ENCODE data around the gene CHST9. TPM values are rescaled to one million over a fixed set of nuclear protein-coding genes. Genes with fewer than 3 reads are reported as not detected.

CHST9 gene
- polyA plus RNA-seq, 1 donor (not counting 4 experiments of a cell fraction or from before 2014, with no cell fraction given), result 0.07 TPM

- no peaks in the 10 kb centered on the region for H3K9me1 ChIP-seq (ENCODE audit: control insufficient read depth, extremely low read depth, insufficient read depth, low read length)
- H3K27ac ChIP-seq (ENCODE audit: control insufficient read depth, insufficient read depth, low read length), result no peak overlapping the region
- no peak overlapping the region for H3K4me3 ChIP-seq (ENCODE audit: control insufficient read depth in 2 of 3, extremely low read depth in 1 of 3, insufficient read depth in 2 of 3, low read depth in 1 of 3, low read length in 3 of 3)
- DNase-seq (ENCODE audit: low read depth, low spot score) (no peak), FAIRE-seq (no peak)
- no peak for TF ChIP-seq EZH2 (IDR thresholded peaks at IDR 0.05; ENCODE audit: low read length)
- TF ChIP-seq CTCF (optimal IDR thresholded peaks at IDR 0.05 in 1 of 3, IDR thresholded peaks at IDR 0.05 in 1 of 3, conservative IDR thresholded peaks at IDR 0.05 in 1 of 3; ENCODE audit: extremely low read depth in 1 of 3, insufficient read depth in 2 of 3, low read length in 3 of 3), result no peak
- H3K9me3 ChIP-seq (ENCODE audit: control insufficient read depth, low read depth, low read length), result no peaks in the 10 kb centered on the region
- no peaks in the 10 kb centered on the region for H3K36me3 ChIP-seq (ENCODE audit: control insufficient read depth in 2 of 2, extremely low read depth in 1 of 2, insufficient read depth in 2 of 2, low read length in 2 of 2)
- no peaks in the 10 kb centered on the region for H3K27me3 ChIP-seq (ENCODE audit: control insufficient read depth, extremely low read depth, insufficient read depth, low read length)
- H3K4me2 ChIP-seq (ENCODE audit: control insufficient read depth, extremely low read depth, insufficient read depth, low read depth, low read length), result no peak overlapping the region
- dilution Hi-C loops (cut with MboI; ENCODE audit: extremely low pct_ligation_motif_present, low sequenced_read_pairs), result no loop called here
- no peaks in the 10 kb centered on the region for H3K79me2 ChIP-seq (ENCODE audit: control insufficient read depth, insufficient read depth, low read length)
- H3K9ac ChIP-seq (ENCODE audit: control insufficient read depth, extremely low read depth, insufficient read depth, low read length), result no peak overlapping the region
- H4K20me1 ChIP-seq (ENCODE audit: control insufficient read depth, extremely low read depth, insufficient read depth, low read length), result no peaks in the 10 kb centered on the region
- no peak overlapping the region for H2AFZ ChIP-seq (ENCODE audit: control insufficient read depth, low read length)
- H3K4me1 ChIP-seq (ENCODE audit: control insufficient read depth, extremely low read depth, insufficient read depth, low read length), result no peaks in the 10 kb centered on the region
These were observed 177.2 kb downstream of the CHST9 start for GRCh38 chr18:27007880-27008279.

GRCh38 chr18:27005589-27005988 lies 179.5 kb downstream of the CHST9 start:
- dilution Hi-C loops (cut with MboI; ENCODE audit: extremely low pct_ligation_motif_present, low sequenced_read_pairs), result no loop called here
- H3K4me2 ChIP-seq (ENCODE audit: control insufficient read depth, extremely low read depth, insufficient read depth, low read depth, low read length), result no peak overlapping the region
- DNase-seq (ENCODE audit: low read depth, low spot score) (no peak), FAIRE-seq (no peak)
- H3K79me2 ChIP-seq (ENCODE audit: control insufficient read depth, insufficient read depth, low read length), result no peaks in the 10 kb centered on the region
- no peaks in the 10 kb centered on the region for H3K9me3 ChIP-seq (ENCODE audit: control insufficient read depth, low read depth, low read length)
- no peaks in the 10 kb centered on the region for H4K20me1 ChIP-seq (ENCODE audit: control insufficient read depth, extremely low read depth, insufficient read depth, low read length)
- H2AFZ ChIP-seq (ENCODE audit: control insufficient read depth, low read length), result no peak overlapping the region
- no peaks in the 10 kb centered on the region for H3K4me1 ChIP-seq (ENCODE audit: control insufficient read depth, extremely low read depth, insufficient read depth, low read length)
- H3K4me3 ChIP-seq (ENCODE audit: control insufficient read depth in 2 of 3, extremely low read depth in 1 of 3, insufficient read depth in 2 of 3, low read depth in 1 of 3, low read length in 3 of 3), result no peak overlapping the region
- no peak overlapping the region for H3K27ac ChIP-seq (ENCODE audit: control insufficient read depth, insufficient read depth, low read length)
- H3K36me3 ChIP-seq (ENCODE audit: control insufficient read depth in 2 of 2, extremely low read depth in 1 of 2, insufficient read depth in 2 of 2, low read length in 2 of 2), result no peaks in the 10 kb centered on the region
- H3K9ac ChIP-seq (ENCODE audit: control insufficient read depth, extremely low read depth, insufficient read depth, low read length), result no peak overlapping the region
- TF ChIP-seq CTCF (optimal IDR thresholded peaks at IDR 0.05 in 1 of 3, IDR thresholded peaks at IDR 0.05 in 1 of 3, conservative IDR thresholded peaks at IDR 0.05 in 1 of 3; ENCODE audit: extremely low read depth in 1 of 3, insufficient read depth in 2 of 3, low read length in 3 of 3), result peak; percentile 42 to 60 (median 48)
- no peak for TF ChIP-seq EZH2 (IDR thresholded peaks at IDR 0.05; ENCODE audit: low read length)
- no peaks in the 10 kb centered on the region for H3K27me3 ChIP-seq (ENCODE audit: control insufficient read depth, extremely low read depth, insufficient read depth, low read length)
- H3K9me1 ChIP-seq (ENCODE audit: control insufficient read depth, extremely low read depth, insufficient read depth, low read length), result no peaks in the 10 kb centered on the region

All from keratinocyte (primary cell).